SK-MEL-5 (cell line): ENCODE data around the gene ELOVL2. TPM values are rescaled to one million over a fixed set of nuclear protein-coding genes. Genes with fewer than 3 reads are reported as not detected.
"Not testable (repeated sequence)": the region's sequence is repeated elsewhere in the genome, so short reads cannot be mapped to it uniquely, and the experiment has no call there.

Experiments used
- DNase-seq: peaks from one replicate; pipeline ENCODE4 v3.0.0-alpha.2; 2016; ENCODE audit warnings: low read depth, low spot score
- in situ Hi-C: cut with HindIII; loops from 2 replicates; pipeline ENCODE4 v1.10.0; 2016; ENCODE audit warnings: low sequenced_read_pairs, high pct_unique_total_duplicates, low pct_unique_long_range_greater_than_20kb
- polyA plus RNA-seq, 2 experiments: library from polyadenylated mRNA; depleted of rRNA; stranded (reverse); fragments of >200 nt; gene quantifications; 2 replicates each; pipeline ENCODE4 v1.2.3, GENCODE V29; 2015
- total RNA-seq: library from RNA; depleted of rRNA; stranded (reverse); fragments of >200 nt; shearing (Covaris generic); gene quantifications from 2 replicates; pipeline ENCODE4 v1.2.3, GENCODE V29; 2014; rRNA removed

ELOVL2 gene, protein sequence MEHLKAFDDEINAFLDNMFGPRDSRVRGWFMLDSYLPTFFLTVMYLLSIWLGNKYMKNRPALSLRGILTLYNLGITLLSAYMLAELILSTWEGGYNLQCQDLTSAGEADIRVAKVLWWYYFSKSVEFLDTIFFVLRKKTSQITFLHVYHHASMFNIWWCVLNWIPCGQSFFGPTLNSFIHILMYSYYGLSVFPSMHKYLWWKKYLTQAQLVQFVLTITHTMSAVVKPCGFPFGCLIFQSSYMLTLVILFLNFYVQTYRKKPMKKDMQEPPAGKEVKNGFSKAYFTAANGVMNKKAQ
- total RNA-seq: 29.7 and 30.4 TPM in 2 replicates
- 39.3 and 46.9 TPM in 2 replicates for polyA plus RNA-seq (2015; cell fraction: cytosol; rRNA removed)
- polyA plus RNA-seq (2015; cell fraction: nucleus; rRNA removed): 17.8 and 20.0 TPM in 2 replicates

DNA sequence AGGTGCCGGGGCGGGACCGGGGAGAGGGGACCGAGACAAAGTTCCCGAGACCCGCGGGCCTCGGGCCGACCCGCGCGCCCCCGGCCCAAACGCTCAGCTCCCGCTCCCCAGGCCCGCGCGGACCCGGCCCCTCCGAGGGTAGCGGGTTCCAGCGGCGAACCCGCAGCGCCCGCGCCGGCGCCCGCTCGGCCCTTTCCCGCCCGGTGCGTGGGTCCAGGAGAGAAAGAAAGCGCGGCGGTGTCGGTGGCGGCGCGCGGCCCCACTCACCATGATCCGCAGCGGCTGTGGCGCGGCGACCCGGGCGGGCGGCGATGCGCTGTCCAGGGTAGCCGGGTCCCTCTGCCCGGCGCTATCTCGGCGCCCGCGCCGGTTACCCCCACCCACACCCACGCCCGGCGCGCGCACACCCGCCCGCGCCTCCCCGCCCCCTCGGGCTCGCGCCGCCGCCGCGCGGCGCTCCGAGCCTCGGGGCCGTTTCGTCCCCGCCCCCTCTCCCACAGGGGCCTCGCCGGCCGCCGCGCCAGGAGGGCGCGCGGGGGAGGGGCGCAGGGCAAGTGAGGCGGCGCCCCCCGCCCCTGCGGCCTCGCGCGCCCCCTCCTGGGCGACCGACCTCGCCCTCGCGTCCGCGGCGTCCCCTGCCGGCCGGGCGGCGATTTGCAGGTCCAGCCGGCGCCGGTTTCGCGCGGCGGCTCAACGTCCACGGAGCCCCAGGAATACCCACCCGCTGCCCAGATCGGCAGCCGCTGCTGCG lies at the start of gene ELOVL2:
Gene ELOVL2, minus strand, starts transcription at position 345 of the 751 bp plus-strand sequence. Its CDS starts 75 bp downstream, at position 270.
- in situ Hi-C loops: loop anchor here (10.0 kb wide), 1 partner anchor 79 kb away; no protein-coding TSS in a partner anchor
- peak; percentile 74 for DNase-seq

- in situ Hi-C loops: no loop called here
- no peak for DNase-seq
Observed at GRCh38 chr6:11093376-11093625, 49.2 kb upstream of the ELOVL2 start.

GRCh38 chr6:11092668-11093375 lies 48.7 kb upstream of the ELOVL2 start:
- no peak for DNase-seq
- in situ Hi-C loops: no loop called here

GRCh38 chr6:11091141-11091540 lies 47.0 kb upstream of the ELOVL2 start:
- in situ Hi-C loops, DNase-seq: not testable (repeated sequence)

GRCh38 chr6:11089695-11090094 lies 45.6 kb upstream of the ELOVL2 start:
- in situ Hi-C loops: no loop called here
- DNase-seq: no peak

- in situ Hi-C loops, DNase-seq: not testable (repeated sequence)
Observed at GRCh38 chr6:11087141-11087812, 43.2 kb upstream of the ELOVL2 start.

DNA sequence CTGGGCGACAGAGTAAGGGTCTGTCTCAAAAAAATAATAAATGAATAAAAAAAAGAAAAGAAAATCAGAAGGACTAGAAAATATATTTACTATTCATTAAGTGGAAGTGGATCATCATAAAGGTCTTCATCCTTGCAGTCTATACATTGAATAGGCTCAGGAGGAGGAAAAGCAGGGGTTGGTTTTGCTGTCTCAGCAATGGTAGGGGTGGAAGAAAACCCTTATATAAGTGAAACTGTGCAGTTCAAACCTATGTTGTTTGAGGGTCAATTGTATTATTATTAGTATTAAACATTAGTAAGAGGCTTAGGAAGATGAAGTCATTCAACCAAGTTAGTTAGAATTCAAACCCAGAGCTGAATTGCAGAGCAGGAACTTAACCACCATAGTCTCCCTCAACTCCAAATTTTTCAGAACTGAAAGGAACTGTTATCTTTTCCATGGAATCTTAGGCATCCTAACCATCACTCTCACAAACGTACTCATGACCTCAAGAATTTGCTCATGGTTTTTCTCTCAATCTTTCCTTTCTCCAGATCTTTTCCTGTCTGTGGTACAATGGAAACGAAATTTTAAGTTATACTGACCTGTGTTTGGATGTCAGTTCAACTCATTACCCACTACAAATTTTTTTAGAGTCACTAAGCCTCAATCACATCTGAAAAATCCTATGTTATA lies 41.8 kb upstream of the ELOVL2 start:
- in situ Hi-C loops: no loop called here
- peak; percentile 75 for DNase-seq

GRCh38 chr6:11083956-11084355 lies 39.9 kb upstream of the ELOVL2 start:
- in situ Hi-C loops: no loop called here

DNA sequence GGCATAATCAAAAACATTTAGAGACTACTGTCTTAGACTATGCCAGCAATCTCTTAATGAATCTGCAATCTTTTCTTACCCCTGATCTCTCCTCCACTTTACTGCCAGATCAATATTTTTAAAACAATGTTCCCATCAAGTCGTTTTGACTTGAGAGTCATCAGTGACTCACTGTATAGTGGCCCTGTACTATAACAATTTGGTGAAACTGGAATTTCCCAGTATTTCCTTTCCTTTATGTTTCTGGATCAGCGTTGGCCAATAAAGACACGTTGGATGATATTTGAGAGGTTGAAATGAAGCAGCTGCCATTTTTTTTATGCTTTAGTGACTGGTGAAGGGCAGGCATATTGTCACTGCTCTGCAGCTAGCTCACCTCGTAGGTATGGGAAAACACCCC lies 39.4 kb upstream of the ELOVL2 start:
- DNase-seq: no peak
- in situ Hi-C loops: no loop called here

More at GRCh38 chr6:11083956-11084355, 39.9 kb upstream of the ELOVL2 start:
- DNase-seq: no peak

DNA sequence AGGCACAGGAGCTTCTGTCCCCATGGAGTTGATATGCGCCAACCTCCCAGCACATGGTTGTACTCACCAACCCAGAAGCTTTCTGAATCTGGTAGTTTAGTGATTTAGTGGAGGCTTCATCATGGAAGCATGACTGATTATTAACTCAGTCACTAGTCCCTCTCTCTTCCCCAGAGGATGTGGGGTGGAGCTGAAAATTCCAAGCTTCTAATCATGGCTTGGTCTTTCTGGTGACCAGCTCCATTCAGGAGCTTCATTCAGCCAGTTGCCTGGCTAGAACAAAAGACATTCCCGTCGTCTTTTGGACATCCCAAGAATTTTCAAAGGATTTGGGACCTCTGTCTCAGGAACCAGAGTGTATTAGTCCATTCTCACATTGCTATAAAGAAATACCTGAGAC lies 36.2 kb upstream of the ELOVL2 start:
- DNase-seq: no peak
- in situ Hi-C loops: no loop called here

GRCh38 chr6:11078266-11078665 lies 34.2 kb upstream of the ELOVL2 start:
- DNase-seq: no peak
- in situ Hi-C loops: no loop called here

GRCh38 chr6:11076540-11076939 lies 32.4 kb upstream of the ELOVL2 start:
- DNase-seq: no peak
- in situ Hi-C loops: no loop called here

- DNase-seq: no peak
- in situ Hi-C loops: no loop called here
Observed at GRCh38 chr6:11072101-11072500, 28.0 kb upstream of the ELOVL2 start.

DNA sequence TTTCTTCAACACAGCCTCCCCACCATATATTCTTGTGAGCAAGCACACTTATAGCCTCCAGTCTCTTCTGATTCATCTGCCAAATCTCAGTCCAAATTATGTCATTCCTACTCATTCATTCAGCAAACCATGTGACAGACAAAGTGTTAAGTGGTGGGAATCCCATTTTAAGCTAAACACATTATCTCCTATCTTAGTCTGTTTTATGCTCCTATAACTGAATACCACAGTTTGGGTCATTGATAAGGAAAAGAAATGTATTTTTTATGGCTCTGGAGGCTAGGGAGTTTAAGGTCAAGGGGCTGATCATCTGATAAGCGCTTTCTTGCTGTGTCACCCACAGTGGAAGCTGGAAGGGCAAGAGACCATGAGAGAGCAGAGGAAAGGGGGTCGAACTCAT lies 25.7 kb upstream of the ELOVL2 start:
- in situ Hi-C loops: loop anchor here (10.0 kb wide), 1 partner anchor 115 kb away; no protein-coding TSS in a partner anchor
- DNase-seq: peak; percentile 42

- no peak for DNase-seq
- in situ Hi-C loops: loop anchor here (10.0 kb wide), 1 partner anchor 113 kb away; no protein-coding TSS in a partner anchor
Observed at GRCh38 chr6:11067348-11067747, 23.2 kb upstream of the ELOVL2 start.

GRCh38 chr6:11066505-11067347 lies 22.6 kb upstream of the ELOVL2 start:
- no peak for DNase-seq
- in situ Hi-C loops: loop anchor here (10.0 kb wide), 1 partner anchor 112 kb away; no protein-coding TSS in a partner anchor
